Activated CD4-positive, alpha-beta T cell treated with anti-CD3 and anti-CD28 coated beads for 36 hours (primary cell): Measurements from ENCODE around the gene SPDYE1. TPM values are rescaled to one million over a fixed set of nuclear protein-coding genes. Genes with fewer than 3 reads are reported as not detected.
"Not testable (repeated sequence)": the region's sequence is repeated elsewhere in the genome, so short reads cannot be mapped to it uniquely, and the experiment has no call there.

ENCODE experiments used
- ATAC-seq: fragments of 200-7000 bp; cut with Tn5 transposase; one replicate; pipeline ENCODE4 v1.10.0; 2021; ENCODE audit warnings: mild to moderate bottlenecking, moderate library complexity
- CTCF ChIA-PET: fragments of 350-600 bp; sonication (Branson Sonifier 250); formaldehyde crosslinking; loops from one replicate; lab custom pipeline; 2021; ENCODE audit warnings: antibody characterized with exemption; lab: Charles Lee
- POLR2A ChIA-PET: fragments of 350-600 bp; sonication (Branson Sonifier 250); formaldehyde crosslinking; loops from one replicate; lab custom pipeline; 2021; ENCODE audit warnings: antibody characterized with exemption, inconsistent platforms; lab: Charles Lee
- DNase-seq: peaks from one replicate; pipeline ENCODE4 v3.0.0-alpha.2; 2020
- H3K27ac Mint-ChIP-seq: one replicate; pipeline ENCODE4 v1.8.0; 2021; ENCODE audit warnings: mixed read lengths
- H3K27me3 Mint-ChIP-seq: one replicate; pipeline ENCODE4 v1.8.0; 2021; ENCODE audit warnings: mixed read lengths
- H3K36me3 Mint-ChIP-seq: one replicate; pipeline ENCODE4 v1.8.0; 2021; ENCODE audit warnings: low read depth, mixed read lengths
- H3K4me1 Mint-ChIP-seq: one replicate; pipeline ENCODE4 v1.8.0; 2021; ENCODE audit warnings: mixed read lengths
- H3K4me3 Mint-ChIP-seq: one replicate; pipeline ENCODE4 v1.8.0; 2021; ENCODE audit warnings: mild to moderate bottlenecking, moderate library complexity, mixed read lengths
- H3K9me3 Mint-ChIP-seq: one replicate; pipeline ENCODE4 v1.8.0; 2021; ENCODE audit warnings: low read depth, mixed read lengths
- intact Hi-C, 2 experiments: fragments of 100-400 bp; cut with DNase I in 1 of 2; cut with micrococcal nuclease in 1 of 2; formaldehyde crosslinking; loops; one replicate each; pipeline versions ENCODE4 v1.14.2 to v1.15.1; 2022 to 2024; cut with DNase I, micrococcal nuclease
- total RNA-seq, 2 experiments: library from RNA; stranded (reverse); gene quantifications; one replicate each; pipeline ENCODE4 v1.2.3, GENCODE V29; 2021

SPDYE1 gene
- not detected for total RNA-seq

- H3K27ac Mint-ChIP-seq, DNase-seq, H3K4me1 Mint-ChIP-seq, H3K27me3 Mint-ChIP-seq, CTCF ChIA-PET, H3K36me3 Mint-ChIP-seq, H3K4me3 Mint-ChIP-seq, H3K9me3 Mint-ChIP-seq, ATAC-seq, intact Hi-C loops, POLR2A ChIA-PET: not testable (repeated sequence)
These were observed at the start of gene SPDYE1 for GRCh38 chr7:43997532-43997931. TSS of gene SPDYE1 (plus strand) at chr7:43997897. CDS start at chr7:43999950, 2,053 bp downstream.

- DNase-seq (no peak), ATAC-seq (no peak)
- ChIA-PET POLR2A (no interaction called here), CTCF (no interaction called here)
- no peaks in the 10 kb centered on the region for H3K9me3 Mint-ChIP-seq
- intact Hi-C loops, result no loop called here
- peaks cover 11% of the 10 kb centered on the region for H3K4me1 Mint-ChIP-seq
- H3K36me3 Mint-ChIP-seq, result peaks cover 14% of the 10 kb centered on the region
- H3K4me3 Mint-ChIP-seq, result no peak overlapping the region
- no peak overlapping the region for H3K27ac Mint-ChIP-seq
- no peaks in the 10 kb centered on the region for H3K27me3 Mint-ChIP-seq
These were observed 45.7 kb upstream of the SPDYE1 start for GRCh38 chr7:43952028-43952427.

- Mint-ChIP-seq H3K4me3 (no peak overlapping the region), H3K36me3 (peaks cover 7% of the 10 kb centered on the region), H3K4me1 (peaks cover 11% of the 10 kb centered on the region), H3K27ac (peak overlapping the region; percentile 20), H3K27me3 (no peaks in the 10 kb centered on the region), H3K9me3 (no peaks in the 10 kb centered on the region)
- ATAC-seq (no peak), DNase-seq (no peak)
- CTCF ChIA-PET, result interaction anchor here (0.7 kb wide), 1 partner anchor 21 kb away, joined by 3 read pairs; no protein-coding TSS in a partner anchor
- POLR2A ChIA-PET, result no interaction called here
- intact Hi-C loops, result no loop called here
These were observed 44.6 kb upstream of the SPDYE1 start for GRCh38 chr7:43953071-43953470.

DNA sequence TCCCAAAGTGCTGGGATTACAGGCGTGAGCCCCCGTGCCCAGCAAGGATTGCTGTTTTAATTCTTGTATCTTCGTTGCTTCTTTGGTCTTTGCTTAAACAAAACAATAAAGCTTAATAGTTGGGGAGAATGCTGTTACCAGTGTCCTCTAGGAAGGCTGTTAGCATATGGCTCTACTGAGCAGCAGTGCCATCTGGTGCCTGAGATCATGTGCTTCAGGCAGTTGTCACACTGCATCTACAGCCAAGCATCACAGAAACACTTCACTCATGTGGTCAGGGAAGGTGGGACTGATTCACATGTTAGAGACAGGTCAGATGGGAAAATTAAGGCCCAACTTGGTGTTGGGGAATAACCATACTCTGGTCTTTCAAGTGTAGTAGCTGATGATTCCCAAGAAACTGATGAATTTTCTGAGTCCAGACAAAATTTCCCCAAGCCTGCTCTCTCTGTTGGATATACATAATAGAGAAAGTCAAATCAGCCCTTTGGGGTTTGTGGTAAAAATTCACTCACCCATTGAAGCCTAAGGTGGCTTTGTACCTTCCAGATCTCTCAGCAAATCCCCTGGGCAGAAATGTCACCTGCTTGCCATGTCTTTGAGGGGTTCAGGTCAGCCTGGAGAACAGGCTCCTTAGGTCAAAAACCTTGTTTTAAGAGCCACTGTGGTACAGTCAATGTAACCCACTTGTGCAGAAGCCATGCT, 43.0 kb upstream of the SPDYE1 start:
- DNase-seq (peak; percentile 51), ATAC-seq (peak; percentile 92)
- peaks cover 7% of the 10 kb centered on the region for H3K36me3 Mint-ChIP-seq
- no peak overlapping the region for H3K4me3 Mint-ChIP-seq
- peaks cover 11% of the 10 kb centered on the region for H3K4me1 Mint-ChIP-seq
- H3K27ac Mint-ChIP-seq, result no peak overlapping the region
- CTCF ChIA-PET, result interaction anchor here (1.0 kb wide), 1 partner anchor 25 kb away, joined by 3 read pairs; no protein-coding TSS in a partner anchor
- POLR2A ChIA-PET, result interaction anchor here (0.8 kb wide), 1 partner anchor 12 kb away, joined by 4 read pairs; no protein-coding TSS in a partner anchor
- H3K9me3 Mint-ChIP-seq, result no peaks in the 10 kb centered on the region
- intact Hi-C loops, result no loop called here
- no peaks in the 10 kb centered on the region for H3K27me3 Mint-ChIP-seq

DNA sequence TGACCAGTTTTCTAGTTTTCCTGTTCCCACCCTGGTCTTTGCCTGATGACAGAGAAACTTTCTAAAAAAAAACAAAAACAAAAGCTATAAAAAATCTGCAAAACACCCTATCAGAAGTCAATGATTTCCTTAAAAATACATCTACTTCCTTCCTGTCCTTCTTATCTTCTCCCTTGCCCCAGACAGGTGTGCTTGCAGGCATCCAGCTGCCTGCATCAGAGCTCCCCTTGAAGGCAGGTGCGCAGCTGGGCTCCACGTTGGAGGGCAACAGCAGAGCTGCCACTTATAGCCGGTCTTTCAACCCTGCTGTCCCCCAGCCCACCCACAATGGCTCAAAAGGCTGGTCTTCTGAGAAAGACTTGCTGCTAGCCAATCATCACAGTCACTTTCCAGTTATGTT, 41.7 kb upstream of the SPDYE1 start:
- CTCF ChIA-PET, result no interaction called here
- Mint-ChIP-seq H3K36me3 (peaks cover 5% of the 10 kb centered on the region), H3K27me3 (no peaks in the 10 kb centered on the region), H3K9me3 (no peaks in the 10 kb centered on the region), H3K4me3 (no peak overlapping the region), H3K27ac (no peak overlapping the region), H3K4me1 (peaks cover 11% of the 10 kb centered on the region)
- intact Hi-C loops, result no loop called here
- no peak for ATAC-seq
- no peak for DNase-seq
- POLR2A ChIA-PET, result no interaction called here

DNA sequence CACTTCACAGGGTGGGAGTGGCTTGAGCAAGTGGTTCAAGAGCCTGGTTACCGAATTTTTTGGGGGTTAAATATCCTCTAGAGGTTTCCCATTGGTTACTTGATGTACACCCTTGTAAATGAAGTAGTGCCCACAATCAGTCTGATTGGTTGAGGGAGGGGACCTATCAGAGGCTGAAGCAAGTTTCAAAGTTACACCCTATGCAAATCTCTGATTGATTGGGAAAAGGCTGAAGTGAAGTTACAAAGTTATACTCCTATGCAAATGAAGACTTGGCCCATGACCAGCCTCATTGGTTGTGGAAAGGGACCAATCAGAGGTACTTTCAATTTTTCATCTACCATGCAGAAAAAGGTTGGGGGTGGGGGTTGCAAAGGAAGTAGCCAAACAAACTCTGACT, 36.8 kb upstream of the SPDYE1 start:
- Mint-ChIP-seq H3K4me3 (no peak overlapping the region), H3K36me3 (peaks cover 2% of the 10 kb centered on the region), H3K9me3 (no peaks in the 10 kb centered on the region), H3K27me3 (no peaks in the 10 kb centered on the region), H3K27ac (no peak overlapping the region), H3K4me1 (peaks cover 6% of the 10 kb centered on the region)
- CTCF ChIA-PET, result no interaction called here
- intact Hi-C loops, result no loop called here
- POLR2A ChIA-PET, result no interaction called here
- ATAC-seq (no peak), DNase-seq (no peak)

DNA sequence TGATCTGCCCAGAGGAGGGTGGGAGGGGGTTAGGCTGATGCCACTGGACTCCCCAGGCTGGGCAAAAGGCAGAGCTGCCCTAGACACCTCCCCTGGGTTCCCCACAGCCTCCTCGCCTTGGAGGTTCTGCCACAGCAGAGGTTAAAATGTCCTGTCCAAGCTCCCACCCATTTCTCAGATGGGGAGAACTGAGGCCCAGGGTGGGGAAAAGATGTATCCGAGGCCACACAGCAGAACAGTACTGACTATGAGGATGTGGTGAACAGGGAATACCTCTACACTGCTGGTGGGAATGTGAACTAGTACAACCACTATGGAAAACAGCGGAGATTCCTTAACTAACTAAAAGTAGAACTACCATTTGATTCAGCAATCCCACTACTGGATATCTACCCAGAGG, 31.3 kb upstream of the SPDYE1 start:
- POLR2A ChIA-PET, H3K4me1 Mint-ChIP-seq, H3K9me3 Mint-ChIP-seq: not testable (repeated sequence)

GRCh38 chr7:43968172-43969040, 29.3 kb upstream of the SPDYE1 start:
- H3K27ac Mint-ChIP-seq, POLR2A ChIA-PET, CTCF ChIA-PET, DNase-seq, H3K9me3 Mint-ChIP-seq, intact Hi-C loops, H3K4me3 Mint-ChIP-seq, H3K4me1 Mint-ChIP-seq, ATAC-seq, H3K27me3 Mint-ChIP-seq, H3K36me3 Mint-ChIP-seq: not testable (repeated sequence)

More for the DNA sequence above, 31.3 kb upstream of the SPDYE1 start:
- H3K36me3 Mint-ChIP-seq, ATAC-seq, H3K4me3 Mint-ChIP-seq, intact Hi-C loops, CTCF ChIA-PET, H3K27me3 Mint-ChIP-seq, H3K27ac Mint-ChIP-seq, DNase-seq: not testable (repeated sequence)

DNA sequence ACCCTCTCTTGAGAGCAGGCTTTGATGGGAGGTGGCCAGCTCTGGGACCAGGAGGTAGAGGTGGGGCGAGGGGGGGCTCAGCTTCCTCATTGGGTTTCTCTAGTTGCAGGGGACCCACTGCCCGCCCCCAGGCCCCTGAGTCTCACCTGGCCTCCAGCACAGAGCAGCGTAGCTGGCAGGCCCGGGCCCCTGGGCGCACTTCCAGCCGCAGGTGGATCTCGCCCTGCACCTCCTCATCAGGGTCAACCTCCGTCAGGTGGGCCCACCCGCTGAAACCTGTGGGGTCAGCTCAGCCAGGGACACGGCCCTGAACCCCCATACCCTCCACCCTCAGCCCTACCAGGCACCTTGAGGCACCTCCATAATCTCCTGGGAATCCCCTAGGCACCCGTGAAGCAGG, 28.1 kb upstream of the SPDYE1 start:
- POLR2A ChIA-PET, H3K9me3 Mint-ChIP-seq, DNase-seq, H3K4me3 Mint-ChIP-seq, ATAC-seq, H3K27me3 Mint-ChIP-seq, CTCF ChIA-PET, H3K36me3 Mint-ChIP-seq, H3K4me1 Mint-ChIP-seq, H3K27ac Mint-ChIP-seq, intact Hi-C loops: not testable (repeated sequence)

DNA sequence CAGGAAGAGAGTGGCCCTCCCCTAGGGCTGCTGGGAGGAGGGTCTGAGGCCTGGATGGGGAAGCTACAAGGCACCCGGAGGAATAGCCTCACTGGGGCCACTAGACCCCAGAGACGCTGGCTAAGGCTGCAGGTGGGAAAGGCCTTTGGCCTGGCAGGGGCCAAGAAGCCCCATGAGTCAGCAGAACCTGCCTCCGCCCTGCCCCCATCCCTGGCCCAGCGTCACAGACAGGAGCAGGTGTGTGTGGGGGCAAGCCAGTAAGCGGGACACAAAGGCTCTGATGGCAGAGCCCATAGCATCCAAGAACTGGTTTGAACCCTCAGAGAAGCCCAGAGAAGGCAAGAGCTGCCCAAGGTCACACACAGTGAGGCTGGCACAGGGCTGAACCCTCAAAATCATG, 27.0 kb upstream of the SPDYE1 start:
- H3K4me3 Mint-ChIP-seq, DNase-seq: not testable (repeated sequence)

GRCh38 chr7:43974033-43974573, 23.6 kb upstream of the SPDYE1 start:
- ATAC-seq, H3K36me3 Mint-ChIP-seq, POLR2A ChIA-PET, CTCF ChIA-PET, H3K4me3 Mint-ChIP-seq, H3K27me3 Mint-ChIP-seq, H3K4me1 Mint-ChIP-seq, H3K9me3 Mint-ChIP-seq, H3K27ac Mint-ChIP-seq, DNase-seq, intact Hi-C loops: not testable (repeated sequence)

More for the DNA sequence above, 27.0 kb upstream of the SPDYE1 start:
- H3K36me3 Mint-ChIP-seq, H3K27me3 Mint-ChIP-seq, H3K27ac Mint-ChIP-seq, CTCF ChIA-PET, H3K9me3 Mint-ChIP-seq, POLR2A ChIA-PET, H3K4me1 Mint-ChIP-seq, intact Hi-C loops: not testable (repeated sequence)
- peak; percentile 24 for ATAC-seq
